Measurements from ENCODE around the gene FAM110D.

FAM110D gene

GRCh38 chr1:26181586-26182382, 22.9 kb downstream of the FAM110D start:
- H3K36me3 ChIP-seq (ENCODE audit: control insufficient read depth, insufficient read depth, low read length): no peaks in the 10 kb centered on the region
- 83 to 84% methylated on average over 7 to 8 of the region's 9 CpGs for WGBS, 2 experiments (ENCODE audit: insufficient coverage in 2 of 2)
- H3K4me1 ChIP-seq (ENCODE audit: control insufficient read depth, insufficient read depth, low read length, poor library complexity, severe bottlenecking): peaks cover 9% of the 10 kb centered on the region
- H3K9me3 ChIP-seq (ENCODE audit: control insufficient read depth, low read length): no peaks in the 10 kb centered on the region
- no peak overlapping the region for H3K27ac ChIP-seq (ENCODE audit: low read depth, low read length, severe bottlenecking)
- H3K4me3 ChIP-seq (ENCODE audit: extremely low read depth, insufficient read depth, low read length, poor library complexity, severe bottlenecking): no peak overlapping the region

GRCh38 chr1:26182383-26182696, 23.5 kb downstream of the FAM110D start:
- peaks cover 9% of the 10 kb centered on the region for H3K4me1 ChIP-seq (ENCODE audit: control insufficient read depth, insufficient read depth, low read length, poor library complexity, severe bottlenecking)
- H3K27ac ChIP-seq (ENCODE audit: low read depth, low read length, severe bottlenecking): no peak overlapping the region
- H3K4me3 ChIP-seq (ENCODE audit: extremely low read depth, insufficient read depth, low read length, poor library complexity, severe bottlenecking): no peak overlapping the region
- 88 to 93% methylated on average over 3 to 7 of the region's 7 CpGs for WGBS, 2 experiments (ENCODE audit: insufficient coverage in 2 of 2)
- no peaks in the 10 kb centered on the region for H3K9me3 ChIP-seq (ENCODE audit: control insufficient read depth, low read length)
- no peaks in the 10 kb centered on the region for H3K36me3 ChIP-seq (ENCODE audit: control insufficient read depth, insufficient read depth, low read length)

- H3K4me1 ChIP-seq (ENCODE audit: control insufficient read depth, insufficient read depth, low read length, poor library complexity, severe bottlenecking): no peaks in the 10 kb centered on the region
- H3K9me3 ChIP-seq (ENCODE audit: control insufficient read depth, low read length): no peaks in the 10 kb centered on the region
- no peak overlapping the region for H3K4me3 ChIP-seq (ENCODE audit: extremely low read depth, insufficient read depth, low read length, poor library complexity, severe bottlenecking)
- no peak overlapping the region for H3K27ac ChIP-seq (ENCODE audit: low read depth, low read length, severe bottlenecking)
- WGBS, 2 experiments (ENCODE audit: insufficient coverage in 2 of 2): 88 to 97% methylated on average over 4 to 7 of the region's 7 CpGs
- H3K36me3 ChIP-seq (ENCODE audit: control insufficient read depth, insufficient read depth, low read length): no peaks in the 10 kb centered on the region
Observed at GRCh38 chr1:26184086-26184485, 25.2 kb downstream of the FAM110D start.

GRCh38 chr1:26184883-26185282, 26.0 kb downstream of the FAM110D start:
- WGBS, 2 experiments (ENCODE audit: insufficient coverage in 2 of 2): 93 to 94% methylated on average over 11 to 20 of the region's 21 CpGs
- Histone ChIP-seq H3K9me3 (ENCODE audit: control insufficient read depth, low read length) (no peaks in the 10 kb centered on the region), H3K4me1 (ENCODE audit: control insufficient read depth, insufficient read depth, low read length, poor library complexity, severe bottlenecking) (no peaks in the 10 kb centered on the region), H3K36me3 (ENCODE audit: control insufficient read depth, insufficient read depth, low read length) (no peaks in the 10 kb centered on the region), H3K27ac (ENCODE audit: low read depth, low read length, severe bottlenecking) (no peak overlapping the region), H3K4me3 (ENCODE audit: extremely low read depth, insufficient read depth, low read length, poor library complexity, severe bottlenecking) (no peak overlapping the region)

GRCh38 chr1:26187882-26188281, 29.0 kb downstream of the FAM110D start:
- Histone ChIP-seq H3K4me1 (ENCODE audit: control insufficient read depth, insufficient read depth, low read length, poor library complexity, severe bottlenecking) (no peaks in the 10 kb centered on the region), H3K9me3 (ENCODE audit: control insufficient read depth, low read length) (no peaks in the 10 kb centered on the region), H3K27ac (ENCODE audit: low read depth, low read length, severe bottlenecking) (no peak overlapping the region), H3K36me3 (ENCODE audit: control insufficient read depth, insufficient read depth, low read length) (no peaks in the 10 kb centered on the region), H3K4me3 (ENCODE audit: extremely low read depth, insufficient read depth, low read length, poor library complexity, severe bottlenecking) (no peak overlapping the region)
- 100% methylated on average over 2 of the region's 6 CpGs for WGBS, 2 experiments (ENCODE audit: insufficient coverage in 2 of 2)

- Histone ChIP-seq H3K9me3 (ENCODE audit: control insufficient read depth, low read length) (no peaks in the 10 kb centered on the region), H3K36me3 (ENCODE audit: control insufficient read depth, insufficient read depth, low read length) (no peaks in the 10 kb centered on the region), H3K27ac (ENCODE audit: low read depth, low read length, severe bottlenecking) (no peak overlapping the region), H3K4me1 (ENCODE audit: control insufficient read depth, insufficient read depth, low read length, poor library complexity, severe bottlenecking) (no peaks in the 10 kb centered on the region), H3K4me3 (ENCODE audit: extremely low read depth, insufficient read depth, low read length, poor library complexity, severe bottlenecking) (no peak overlapping the region)
- 89 to 92% methylated on average over 3 to 4 of the region's 8 CpGs for WGBS, 2 experiments (ENCODE audit: insufficient coverage in 2 of 2)
Observed at GRCh38 chr1:26188477-26188876, 29.6 kb downstream of the FAM110D start.

- WGBS, 2 experiments (ENCODE audit: insufficient coverage in 2 of 2): 93 to 96% methylated on average over 3 to 5 of the region's 6 CpGs
- Histone ChIP-seq H3K4me1 (ENCODE audit: control insufficient read depth, insufficient read depth, low read length, poor library complexity, severe bottlenecking) (no peaks in the 10 kb centered on the region), H3K9me3 (ENCODE audit: control insufficient read depth, low read length) (no peaks in the 10 kb centered on the region), H3K27ac (ENCODE audit: low read depth, low read length, severe bottlenecking) (no peak overlapping the region), H3K36me3 (ENCODE audit: control insufficient read depth, insufficient read depth, low read length) (no peaks in the 10 kb centered on the region), H3K4me3 (ENCODE audit: extremely low read depth, insufficient read depth, low read length, poor library complexity, severe bottlenecking) (no peak overlapping the region)
Observed at GRCh38 chr1:26189331-26189730, 30.5 kb downstream of the FAM110D start.

GRCh38 chr1:26189751-26190275, 30.9 kb downstream of the FAM110D start:
- 89 to 93% methylated on average over 3 to 4 of the region's 7 CpGs for WGBS, 2 experiments (ENCODE audit: insufficient coverage in 2 of 2)
- no peak overlapping the region for H3K27ac ChIP-seq (ENCODE audit: low read depth, low read length, severe bottlenecking)
- H3K4me3 ChIP-seq (ENCODE audit: extremely low read depth, insufficient read depth, low read length, poor library complexity, severe bottlenecking): no peak overlapping the region
- H3K4me1 ChIP-seq (ENCODE audit: control insufficient read depth, insufficient read depth, low read length, poor library complexity, severe bottlenecking): no peaks in the 10 kb centered on the region
- H3K36me3 ChIP-seq (ENCODE audit: control insufficient read depth, insufficient read depth, low read length): no peaks in the 10 kb centered on the region
- no peaks in the 10 kb centered on the region for H3K9me3 ChIP-seq (ENCODE audit: control insufficient read depth, low read length)

GRCh38 chr1:26190373-26190987, 31.6 kb downstream of the FAM110D start, which contains the start of gene CATSPER4:
CATSPER4 (plus strand) TSS chr1:26190602; CDS start chr1:26190628, 26 bp downstream.
- Histone ChIP-seq H3K4me3 (ENCODE audit: extremely low read depth, insufficient read depth, low read length, poor library complexity, severe bottlenecking) (no peak within 1 kb of the TSS), H3K9me3 (ENCODE audit: control insufficient read depth, low read length) (no peaks in the 10 kb centered on the region), H3K4me1 (ENCODE audit: control insufficient read depth, insufficient read depth, low read length, poor library complexity, severe bottlenecking) (no peaks in the 10 kb centered on the region), H3K27ac (ENCODE audit: low read depth, low read length, severe bottlenecking) (no peak within 1 kb of the TSS), H3K36me3 (ENCODE audit: control insufficient read depth, insufficient read depth, low read length) (no peaks in the 10 kb centered on the region)
- WGBS, 2 experiments (ENCODE audit: insufficient coverage in 2 of 2): 27 to 38% methylated on average over 7 to 15 of the region's 16 CpGs

GRCh38 chr1:26191739-26192138, 32.9 kb downstream of the FAM110D start:
- Histone ChIP-seq H3K9me3 (ENCODE audit: control insufficient read depth, low read length) (no peaks in the 10 kb centered on the region), H3K4me1 (ENCODE audit: control insufficient read depth, insufficient read depth, low read length, poor library complexity, severe bottlenecking) (no peaks in the 10 kb centered on the region), H3K4me3 (ENCODE audit: extremely low read depth, insufficient read depth, low read length, poor library complexity, severe bottlenecking) (no peak overlapping the region), H3K27ac (ENCODE audit: low read depth, low read length, severe bottlenecking) (no peak overlapping the region), H3K36me3 (ENCODE audit: control insufficient read depth, insufficient read depth, low read length) (no peaks in the 10 kb centered on the region)
- 71 to 80% methylated on average over 1 of the region's 3 CpGs for WGBS, 2 experiments (ENCODE audit: insufficient coverage in 2 of 2)

GRCh38 chr1:26195805-26196204, 36.9 kb downstream of the FAM110D start:
- H3K27ac ChIP-seq (ENCODE audit: low read depth, low read length, severe bottlenecking): no peak overlapping the region
- 100% methylated on average over 2 of the region's 3 CpGs; no CpG with 5 or more reads in 1 of the 2 experiments for WGBS, 2 experiments (ENCODE audit: insufficient coverage in 2 of 2)
- no peaks in the 10 kb centered on the region for H3K4me1 ChIP-seq (ENCODE audit: control insufficient read depth, insufficient read depth, low read length, poor library complexity, severe bottlenecking)
- H3K4me3 ChIP-seq (ENCODE audit: extremely low read depth, insufficient read depth, low read length, poor library complexity, severe bottlenecking): no peak overlapping the region
- no peaks in the 10 kb centered on the region for H3K36me3 ChIP-seq (ENCODE audit: control insufficient read depth, insufficient read depth, low read length)
- no peaks in the 10 kb centered on the region for H3K9me3 ChIP-seq (ENCODE audit: control insufficient read depth, low read length)
